HG02885 (cell line): ENCODE data around the gene FAM227B.
"Not testable (repeated sequence)": the region's sequence is repeated elsewhere in the genome, so short reads cannot be mapped to it uniquely, and the experiment has no call there.

Source experiments
- ATAC-seq: cut with Tn5 transposase; IDR thresholded peaks from one replicate; pipeline ENCODE4 v1.9.1; 2021; ENCODE audit warnings: mild to moderate bottlenecking; ENCODE audit not compliant: unreplicated experiment, poor library complexity

Gene FAM227B

GRCh38 chr15:49506341-49506740, 114.3 kb downstream of the FAM227B start:
- no peak for ATAC-seq

- no peak for ATAC-seq
These were observed 119.0 kb downstream of the FAM227B start for GRCh38 chr15:49501586-49501985.

GRCh38 chr15:49495993-49496753, 124.4 kb downstream of the FAM227B start:
- no peak for ATAC-seq

- no peak for ATAC-seq
These were observed 125.8 kb downstream of the FAM227B start for GRCh38 chr15:49494842-49495241.

- ATAC-seq: no peak
These were observed 127.8 kb downstream of the FAM227B start for GRCh38 chr15:49492830-49493229.

- ATAC-seq: no peak
These were observed 128.5 kb downstream of the FAM227B start for GRCh38 chr15:49492151-49492550.

- ATAC-seq: no peak
These were observed 129.7 kb downstream of the FAM227B start for GRCh38 chr15:49490966-49491365.

GRCh38 chr15:49485401-49485800, 135.2 kb downstream of the FAM227B start:
- ATAC-seq: not testable (repeated sequence)

GRCh38 chr15:49478982-49479381, 141.6 kb downstream of the FAM227B start:
- ATAC-seq: not testable (repeated sequence)

GRCh38 chr15:49478021-49478420, 142.6 kb downstream of the FAM227B start:
- not testable (repeated sequence) for ATAC-seq

GRCh38 chr15:49473031-49473430, 147.6 kb downstream of the FAM227B start:
- ATAC-seq: no peak

- ATAC-seq: no peak
These were observed 148.3 kb downstream of the FAM227B start for GRCh38 chr15:49472338-49472737.

GRCh38 chr15:49471733-49472132, 148.9 kb downstream of the FAM227B start:
- ATAC-seq: peak; percentile 56

- ATAC-seq: peak; percentile 43
These were observed 149.4 kb downstream of the FAM227B start for GRCh38 chr15:49471248-49471647.

- ATAC-seq: no peak
These were observed 152.2 kb downstream of the FAM227B start for GRCh38 chr15:49468481-49468839.

GRCh38 chr15:49467746-49468480, 152.7 kb downstream of the FAM227B start:
- no peak for ATAC-seq

- no peak for ATAC-seq
These were observed 154.5 kb downstream of the FAM227B start for GRCh38 chr15:49466119-49466518.

- ATAC-seq: no peak
These were observed 156.1 kb downstream of the FAM227B start for GRCh38 chr15:49464522-49464921.

GRCh38 chr15:49462232-49462844, 158.3 kb downstream of the FAM227B start:
- no peak for ATAC-seq

- no peak for ATAC-seq
These were observed 160.1 kb downstream of the FAM227B start for GRCh38 chr15:49460411-49460941.

- ATAC-seq: no peak
These were observed 162.5 kb downstream of the FAM227B start for GRCh38 chr15:49458145-49458544.
